IMR-90 (cell line): ENCODE data around the gene YPEL3. TPM values are rescaled to one million over a fixed set of nuclear protein-coding genes. Genes with fewer than 3 reads are reported as not detected.

ENCODE experiments used
- ATAC-seq: fragments of 200-7000 bp; cut with Tn5 transposase; 2 replicates; pipeline ENCODE4 v1.9.1; 2020; ENCODE audit warnings: low read depth, mild to moderate bottlenecking, moderate library complexity
- BruUV-seq: library from RNA; stranded (reverse); fragments of 400-500 nt; replicated peaks from 2 replicates; lab custom pipeline; 2021; lab: Mats Ljungman, UMichigan
- CTCF ChIA-PET: fragments of 300-600 bp; formaldehyde crosslinking; extraction: SDS; loops from one replicate; lab custom pipeline; 2021; ENCODE audit warnings: antibody characterized with exemption; lab: Yijun Ruan, JAX
- POLR2A ChIA-PET: fragments of 300-600 bp; sonication (Branson Sonifier 250); formaldehyde crosslinking; loops from one replicate; lab custom pipeline; 2022; ENCODE audit warnings: antibody characterized with exemption; ENCODE audit not compliant: unreplicated experiment; lab: Charles Lee
- DNase-seq: peaks from one replicate; pipeline ENCODE4 v3.0.0; 2013
- H2AFZ ChIP-seq: replicated peaks from 2 replicates; pipeline ENCODE3; 2013; ENCODE audit warnings: low read length, mild to moderate bottlenecking; ENCODE audit not compliant: poor library complexity
- H2AK5ac ChIP-seq: 2 replicates; pipeline ENCODE4 v1.6.1; 2013; ENCODE audit warnings: low read depth, low read length, inconsistent platforms
- H2AK9ac ChIP-seq: replicated peaks from 2 replicates; pipeline ENCODE3; 2013; ENCODE audit warnings: mild to moderate bottlenecking, low read depth, low read length, moderate library complexity; ENCODE audit not compliant: poor library complexity
- H2BK120ac ChIP-seq: 2 replicates; pipeline ENCODE4 v1.6.1; 2013; ENCODE audit warnings: low read depth, low read length, inconsistent platforms
- H2BK15ac ChIP-seq: 3 replicates; pipeline ENCODE4 v1.6.1; 2013; ENCODE audit warnings: low read depth, low read length, inconsistent platforms
- H2BK20ac ChIP-seq: 2 replicates; pipeline ENCODE4 v1.6.1; 2013; ENCODE audit warnings: low read depth, mild to moderate bottlenecking, inconsistent platforms, low read length, moderate library complexity
- H2BK5ac ChIP-seq: 2 replicates; pipeline ENCODE4 v1.6.1; 2013; ENCODE audit warnings: mild to moderate bottlenecking, low read depth, low read length, inconsistent platforms; ENCODE audit not compliant: poor library complexity, severe bottlenecking
- H3K14ac ChIP-seq: replicated peaks from 2 replicates; pipeline ENCODE4 v1.6.1; 2013; ENCODE audit warnings: low read depth, low read length, inconsistent platforms
- H3K18ac ChIP-seq: 2 replicates; pipeline ENCODE4 v1.6.1; 2013; ENCODE audit warnings: low read depth, low read length, control low read depth
- H3K23ac ChIP-seq: 2 replicates; pipeline ENCODE4 v1.6.1; 2013; ENCODE audit warnings: low read depth, low read length, inconsistent platforms
- H3K27ac ChIP-seq: 2 replicates; pipeline ENCODE4 v1.5.1; 2013; ENCODE audit warnings: mild to moderate bottlenecking, control low read depth, low read length; ENCODE audit not compliant: insufficient read depth
- H3K27me3 ChIP-seq: 2 replicates; pipeline ENCODE4 v1.6.1; 2013; ENCODE audit warnings: low read length; ENCODE audit not compliant: control insufficient read depth, insufficient read depth
- H3K36me3 ChIP-seq: 2 replicates; pipeline ENCODE4 v1.6.1; 2013; ENCODE audit warnings: low read length, mixed read lengths; ENCODE audit not compliant: control insufficient read depth, insufficient read depth
- H3K4ac ChIP-seq: 2 replicates; pipeline ENCODE4 v1.6.1; 2013; ENCODE audit warnings: low read depth, low read length, inconsistent platforms
- H3K4me1 ChIP-seq: 2 replicates; pipeline ENCODE4 v1.6.1; 2013; ENCODE audit warnings: low read length, mixed read lengths; ENCODE audit not compliant: control insufficient read depth, insufficient read depth
- H3K4me2 ChIP-seq: 2 replicates; pipeline ENCODE4 v1.6.1; 2013; ENCODE audit warnings: low read depth, mild to moderate bottlenecking, control low read depth, low read length, moderate library complexity
- H3K4me3 ChIP-seq: 2 replicates; pipeline ENCODE4 v1.5.1; 2013; ENCODE audit warnings: low read depth, mild to moderate bottlenecking, control low read depth, low read length, moderate library complexity; ENCODE audit not compliant: insufficient read depth
- H3K56ac ChIP-seq: 2 replicates; pipeline ENCODE4 v1.6.1; 2013; ENCODE audit warnings: low read length, inconsistent platforms; ENCODE audit not compliant: insufficient read depth; ENCODE audit errors: extremely low read depth
- H3K79me1 ChIP-seq, 2 experiments: 2 replicates each; pipeline ENCODE4 v1.6.1; 2013; ENCODE audit warnings: low read length in 2 of 2, inconsistent platforms in 1 of 2, low read depth in 1 of 2
- H3K9ac ChIP-seq: 2 replicates; pipeline ENCODE4 v1.6.1; 2013; ENCODE audit warnings: low read depth, low read length, control low read depth
- H3K9me1 ChIP-seq: 2 replicates; pipeline ENCODE4 v1.6.1; 2013; ENCODE audit warnings: low read length, inconsistent platforms; ENCODE audit not compliant: insufficient read depth
- H3K9me3 ChIP-seq: 2 replicates; pipeline ENCODE4 v1.6.1; 2013; ENCODE audit warnings: low read length; ENCODE audit not compliant: control insufficient read depth, insufficient read depth
- H4K20me1 ChIP-seq: 2 replicates; pipeline ENCODE4 v1.6.1; 2013; ENCODE audit warnings: low read length, inconsistent platforms; ENCODE audit not compliant: insufficient read depth
- H4K5ac ChIP-seq: 2 replicates; pipeline ENCODE4 v1.6.1; 2013; ENCODE audit warnings: mild to moderate bottlenecking, low read depth, low read length, control low read depth
- H4K8ac ChIP-seq, 2 experiments: 2 replicates each; pipeline ENCODE4 v1.6.1; 2013; ENCODE audit warnings: low read depth in 2 of 2, low read length in 2 of 2, control low read depth in 1 of 2, inconsistent platforms in 1 of 2
- H4K91ac ChIP-seq: 2 replicates; pipeline ENCODE4 v1.6.1; 2013; ENCODE audit warnings: low read depth, low read length, inconsistent platforms; ENCODE audit not compliant: insufficient read depth
- BHLHE40 ChIP-seq: fragments of 150-350 bp; IDR thresholded peaks from 2 replicates; pipeline ENCODE4 v1.6.1; 2016; ENCODE audit warnings: mild to moderate bottlenecking, low read depth, low read length
- CHD1 ChIP-seq: IDR thresholded peaks from 2 replicates; pipeline ENCODE4 v1.6.1; 2012; ENCODE audit warnings: low read depth, low read length, improper control_type of control experiment
- CTCF ChIP-seq: conservative IDR thresholded peaks from 2 replicates; pipeline ENCODE4 v1.5.1; 2012; ENCODE audit warnings: mild to moderate bottlenecking, low read depth, low read length, improper control_type of control experiment
- FOS ChIP-seq: fragments of 150-350 bp; IDR thresholded peaks from 2 replicates; pipeline ENCODE4 v1.6.1; 2016; ENCODE audit warnings: low read depth, low read length
- RAD21 ChIP-seq: IDR thresholded peaks from 2 replicates; pipeline ENCODE4 v1.6.1; 2012; ENCODE audit warnings: low read length, improper control_type of control experiment
- dilution Hi-C: fragments of 300-500 bp; cut with HindIII; formaldehyde crosslinking; loops from one replicate; pipeline ENCODE4 v1.14.3; 2018; ENCODE audit warnings: low sequenced_read_pairs; ENCODE audit not compliant: unreplicated experiment
- in situ Hi-C: fragments of 300-500 bp; cut with MboI; formaldehyde crosslinking; loops from 3 replicates; pipeline ENCODE4 v1.14.3; 2019; ENCODE audit warnings: low sequenced_read_pairs, inconsistent platforms, mixed read lengths
- intact Hi-C: fragments of 100-400 bp; cut with micrococcal nuclease; formaldehyde crosslinking; loops from 2 replicates; pipeline ENCODE4 v1.10.0; 2022
- polyA plus RNA-seq, 3 experiments: library from polyadenylated mRNA; depleted of rRNA; stranded (reverse); fragments of >200 nt; gene quantifications; 2 replicates each; pipeline ENCODE4 v1.2.3, GENCODE V29; 2012; ENCODE audit warnings: low replicate concordance in 1 of 3
- total RNA-seq: library from RNA; depleted of rRNA; stranded (reverse); fragments of >200 nt; gene quantifications from 2 replicates; pipeline ENCODE4 v1.2.3, GENCODE V29; 2012
- TF ChIP-seq, protein P1 (sequence below): fragments of 150-350 bp; IDR thresholded peaks from 2 replicates; pipeline ENCODE4 v1.6.1; 2016; ENCODE audit warnings: low read depth, mild to moderate bottlenecking, low read length, moderate library complexity, borderline replicate concordance

Gene YPEL3
- total and polyA plus RNA-seq, 2 of the 4 experiments (the other 2 are of a cell fraction) = 1.1 to 25.6 TPM

- Histone ChIP-seq H3K4me1 (no peaks in the 10 kb centered on the region), H3K27me3 (peaks cover 2% of the 10 kb centered on the region), H3K4me3 (no peak overlapping the region), H4K20me1 (no peaks in the 10 kb centered on the region), H2BK120ac (no peak overlapping the region), H3K14ac (no peak overlapping the region), H4K5ac (no peak overlapping the region), H3K18ac (no peak overlapping the region), H2AK9ac (no peak overlapping the region), H3K27ac (no peak overlapping the region), H4K91ac (no peak overlapping the region), H2BK20ac (no peak overlapping the region), H3K56ac (no peak overlapping the region), H3K9me1 (no peaks in the 10 kb centered on the region), H2BK5ac (no peak overlapping the region), H3K4ac (no peak overlapping the region), H3K9ac (no peak overlapping the region), H4K8ac (no peak overlapping the region), H3K4me2 (no peak overlapping the region), H3K36me3 (no peaks in the 10 kb centered on the region), H3K23ac (no peak overlapping the region), H3K79me1 (no peaks in the 10 kb centered on the region), H3K9me3 (peaks cover 4% of the 10 kb centered on the region; the same call in 1 of the 2 replicates), H2AK5ac (no peak overlapping the region), H2BK15ac (no peak overlapping the region), H2AFZ (no peak overlapping the region)
- TF ChIP-seq CHD1 (no peak), RAD21 (no peak), BHLHE40 (no peak), FOS (no peak), CTCF (no peak)
- TF ChIP-seq, protein P1, sequence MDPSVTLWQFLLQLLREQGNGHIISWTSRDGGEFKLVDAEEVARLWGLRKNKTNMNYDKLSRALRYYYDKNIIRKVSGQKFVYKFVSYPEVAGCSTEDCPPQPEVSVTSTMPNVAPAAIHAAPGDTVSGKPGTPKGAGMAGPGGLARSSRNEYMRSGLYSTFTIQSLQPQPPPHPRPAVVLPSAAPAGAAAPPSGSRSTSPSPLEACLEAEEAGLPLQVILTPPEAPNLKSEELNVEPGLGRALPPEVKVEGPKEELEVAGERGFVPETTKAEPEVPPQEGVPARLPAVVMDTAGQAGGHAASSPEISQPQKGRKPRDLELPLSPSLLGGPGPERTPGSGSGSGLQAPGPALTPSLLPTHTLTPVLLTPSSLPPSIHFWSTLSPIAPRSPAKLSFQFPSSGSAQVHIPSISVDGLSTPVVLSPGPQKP = no peak
- in situ Hi-C loops (no loop called here), dilution Hi-C loops (no loop called here), intact Hi-C loops (no loop called here)
- no peak for DNase-seq
- ChIA-PET CTCF (no interaction called here), POLR2A (no interaction called here)
- BruUV-seq = no TSS peak
- ATAC-seq = no peak
Measured at GRCh38 chr16:30144017-30144416, 48.0 kb upstream of the YPEL3 start.
